Left renal cortex interstitium (tissue), 4 donors: ENCODE data around the gene MOV10L1. TPM values are rescaled to one million over a fixed set of nuclear protein-coding genes. Genes with fewer than 3 reads are reported as not detected.
"Not testable (repeated sequence)": the region's sequence is repeated elsewhere in the genome, so short reads cannot be mapped to it uniquely, and the experiment has no call there.

Source experiments
- DNase-seq, 4 donors: peaks; one replicate each; pipeline ENCODE4 v3.0.0-alpha.2; 2013; ENCODE audit warnings: low read depth in 4 of 4, low spot score in 2 of 4, missing footprints in 1 of 4
- polyA plus RNA-seq, 4 donors: library from polyadenylated mRNA; unstranded; fragments of 120-200 nt; gene quantifications; one replicate each; pipeline ENCODE4 v1.2.1, GENCODE V29; 2013; ENCODE audit not compliant: insufficient read length in 4 of 4

The MOV10L1 gene
- polyA plus RNA-seq, 4 donors = 0.37 to 1.2 (median 0.86) TPM

DNA sequence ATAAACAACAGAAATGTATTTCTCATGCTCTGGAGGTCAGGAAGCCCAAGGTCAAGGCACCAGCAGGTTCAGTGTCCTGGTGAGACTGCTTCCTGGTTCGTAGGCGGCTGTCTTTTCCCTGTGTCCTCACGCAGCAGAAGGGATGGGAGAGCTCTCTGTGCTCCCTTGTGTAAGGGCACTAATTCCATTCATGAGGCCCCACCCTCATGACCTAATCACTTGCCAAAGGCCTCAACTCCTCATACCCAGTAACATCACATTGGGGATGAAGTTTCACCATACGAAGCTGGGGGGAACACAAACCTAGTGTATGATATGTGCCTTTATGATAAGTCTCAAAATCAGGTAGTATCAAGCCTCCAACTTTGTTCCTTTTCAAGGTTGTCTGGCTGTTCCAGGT is 42.1 kb downstream of the MOV10L1 start:
- DNase-seq = no peak

DNA sequence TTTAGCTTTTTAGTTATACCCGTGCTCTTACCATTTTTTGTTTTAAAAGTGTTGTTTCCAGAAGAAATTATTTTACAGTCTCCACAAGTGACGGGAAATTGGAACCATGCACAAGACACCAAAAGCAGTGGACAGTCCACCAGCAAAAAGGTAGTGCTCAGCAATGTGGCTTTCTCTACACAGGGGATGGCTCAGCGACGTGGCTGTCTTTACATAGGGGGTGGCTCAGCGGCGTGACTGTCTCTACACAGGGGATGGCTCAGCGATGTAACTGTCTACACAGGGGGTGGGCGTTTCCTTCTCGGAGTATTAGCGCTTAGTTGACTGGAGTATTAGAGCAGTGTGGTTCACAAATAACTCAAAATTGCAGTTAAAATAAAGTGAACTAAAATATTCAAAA is 44.7 kb downstream of the MOV10L1 start:
- no peak for DNase-seq

GRCh38 chr22:50136581-50137015 is 46.8 kb downstream of the MOV10L1 start:
- DNase-seq = no peak

DNA sequence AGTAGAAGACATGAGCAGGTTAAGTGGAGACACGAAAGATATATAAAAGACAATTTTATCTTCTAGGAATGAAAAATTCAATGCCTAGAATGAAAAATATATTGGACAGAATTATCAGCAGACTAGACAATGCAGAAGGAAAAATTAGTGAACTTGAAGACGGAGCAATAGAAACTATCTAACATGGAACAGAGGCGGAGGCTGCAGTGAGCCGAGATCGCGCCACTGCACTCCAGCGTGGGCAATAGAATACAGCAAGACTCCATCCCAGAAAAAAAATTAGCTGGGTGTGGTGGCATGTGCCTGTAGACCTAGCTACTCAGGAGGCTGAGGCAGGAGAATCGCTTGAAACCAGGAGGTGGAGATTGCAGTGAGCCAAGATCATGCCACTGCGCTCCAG is 47.5 kb downstream of the MOV10L1 start:
- not testable (repeated sequence) for DNase-seq

GRCh38 chr22:50138041-50138440 is 48.2 kb downstream of the MOV10L1 start:
- DNase-seq = no peak

GRCh38 chr22:50138988-50139387 is 49.2 kb downstream of the MOV10L1 start:
- no peak for DNase-seq

DNA sequence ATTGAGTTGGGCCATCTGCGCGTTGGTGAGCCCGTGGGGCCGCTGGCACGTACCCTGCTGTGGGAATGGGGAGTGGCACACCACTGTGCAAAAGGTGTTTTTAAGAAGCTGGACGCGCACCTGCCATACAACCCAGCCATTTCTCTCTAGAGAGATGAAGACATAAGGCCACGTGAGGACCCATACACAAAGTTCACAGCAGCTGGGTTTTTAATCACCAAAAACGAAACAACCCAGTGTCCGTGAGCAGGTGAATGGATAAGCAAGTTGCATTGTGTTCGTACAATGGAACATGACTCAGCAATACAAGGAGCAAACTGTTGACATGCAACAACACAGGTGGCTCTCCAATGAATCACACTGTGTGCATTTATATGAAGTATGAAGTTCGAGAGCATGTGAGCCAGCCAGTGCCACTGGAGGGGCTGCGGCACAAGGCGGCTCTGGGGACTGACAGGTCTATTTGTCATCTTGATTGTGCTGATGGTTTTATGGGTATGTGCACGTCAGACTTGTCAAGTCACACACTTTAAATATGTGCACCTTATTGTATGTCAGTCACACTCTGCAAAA is 50.1 kb downstream of the MOV10L1 start:
- no peak for DNase-seq

DNA sequence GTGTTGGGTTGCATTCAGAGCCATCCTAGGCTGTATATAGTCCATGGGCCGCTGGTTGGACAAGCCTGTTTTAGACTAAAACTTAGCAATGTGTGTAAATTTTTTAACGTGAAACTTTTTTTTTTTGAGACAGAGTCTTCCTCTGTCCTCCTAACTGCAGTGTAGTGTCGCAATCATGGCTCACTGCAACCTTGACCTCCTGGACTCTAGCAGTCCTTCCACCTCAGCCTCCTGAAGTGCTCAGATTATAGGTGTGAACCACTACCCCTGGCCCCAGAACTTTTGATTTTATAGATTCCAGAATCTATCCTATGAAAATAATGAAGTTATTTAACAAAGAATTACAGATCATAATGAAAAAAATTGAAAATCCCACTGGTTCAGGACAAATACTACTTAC is 50.8 kb downstream of the MOV10L1 start:
- no peak for DNase-seq

DNA sequence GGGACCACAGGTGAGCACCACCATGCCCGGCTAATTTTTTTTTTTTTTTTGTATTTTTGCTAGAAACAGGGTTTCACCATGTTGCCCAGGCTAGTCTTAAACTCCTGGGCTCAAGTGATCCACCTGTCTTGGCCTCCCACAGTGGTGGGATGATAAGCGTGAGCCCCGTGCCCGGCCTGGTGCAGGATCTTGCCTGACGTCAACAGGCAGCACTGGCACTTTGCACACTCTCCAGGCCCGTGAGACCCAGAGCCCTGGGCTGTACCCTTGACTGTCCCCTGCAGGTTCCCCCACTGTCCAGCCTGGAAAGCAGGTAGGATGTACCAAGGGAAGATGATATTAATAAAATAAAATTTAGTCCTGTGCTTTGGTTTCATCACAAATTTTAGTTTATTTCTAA is 51.7 kb downstream of the MOV10L1 start:
- no peak for DNase-seq

DNA sequence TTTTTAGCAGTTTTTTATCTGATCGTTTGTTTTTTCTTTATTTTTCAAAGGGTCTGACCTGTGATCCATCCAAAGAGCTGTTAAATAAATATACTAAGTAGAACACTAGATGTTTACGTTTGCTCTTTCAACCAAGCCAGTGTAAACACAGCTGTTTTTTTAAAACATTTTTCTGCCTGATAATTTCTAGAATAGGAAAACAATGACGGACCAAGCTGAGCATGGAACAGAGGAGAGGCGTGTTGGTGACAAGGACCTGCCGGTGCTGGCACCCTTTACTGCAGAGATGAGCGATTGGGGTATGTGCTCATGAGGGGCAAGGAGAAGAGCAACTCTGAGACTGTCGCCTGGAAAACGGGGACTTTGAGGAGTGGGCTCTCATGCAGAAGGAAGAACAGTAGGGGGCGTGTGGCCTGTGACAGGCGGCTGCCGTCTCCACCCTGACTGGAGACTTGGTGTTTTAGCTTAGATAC is 52.1 kb downstream of the MOV10L1 start:
- DNase-seq = no peak

GRCh38 chr22:50143096-50143495 is 53.3 kb downstream of the MOV10L1 start:
- DNase-seq = no peak

DNA sequence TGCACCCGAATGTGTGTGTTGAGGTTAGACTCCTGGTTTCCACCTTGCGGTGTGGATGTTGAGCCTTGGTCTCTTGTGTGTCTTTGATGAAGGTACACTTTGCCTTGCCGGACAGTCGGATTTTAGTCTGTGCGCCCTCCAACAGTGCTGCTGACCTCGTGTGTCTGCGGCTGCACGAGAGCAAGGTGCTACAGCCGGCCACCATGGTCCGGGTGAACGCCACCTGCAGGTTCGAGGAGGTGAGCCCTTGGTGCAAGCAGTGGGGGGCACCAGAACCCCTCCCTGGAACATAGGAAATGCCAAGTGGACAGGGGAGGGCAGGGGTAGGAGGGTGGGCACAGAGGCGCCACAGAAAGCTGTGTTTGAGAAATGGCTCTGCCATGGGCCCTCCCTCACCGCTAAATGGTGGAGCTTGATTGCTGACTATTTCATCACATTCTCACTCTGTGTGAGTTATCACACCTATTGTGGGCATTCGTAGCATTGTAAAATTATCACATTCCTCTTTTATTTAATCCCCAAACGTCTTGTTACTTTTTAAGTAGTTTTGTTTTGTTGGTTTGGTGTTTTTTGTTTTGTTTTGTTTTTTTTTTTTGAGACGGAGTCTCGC is 54.3 kb downstream of the MOV10L1 start:
- no peak for DNase-seq

GRCh38 chr22:50145721-50146438 is 56.1 kb downstream of the MOV10L1 start:
- DNase-seq = no peak

DNA sequence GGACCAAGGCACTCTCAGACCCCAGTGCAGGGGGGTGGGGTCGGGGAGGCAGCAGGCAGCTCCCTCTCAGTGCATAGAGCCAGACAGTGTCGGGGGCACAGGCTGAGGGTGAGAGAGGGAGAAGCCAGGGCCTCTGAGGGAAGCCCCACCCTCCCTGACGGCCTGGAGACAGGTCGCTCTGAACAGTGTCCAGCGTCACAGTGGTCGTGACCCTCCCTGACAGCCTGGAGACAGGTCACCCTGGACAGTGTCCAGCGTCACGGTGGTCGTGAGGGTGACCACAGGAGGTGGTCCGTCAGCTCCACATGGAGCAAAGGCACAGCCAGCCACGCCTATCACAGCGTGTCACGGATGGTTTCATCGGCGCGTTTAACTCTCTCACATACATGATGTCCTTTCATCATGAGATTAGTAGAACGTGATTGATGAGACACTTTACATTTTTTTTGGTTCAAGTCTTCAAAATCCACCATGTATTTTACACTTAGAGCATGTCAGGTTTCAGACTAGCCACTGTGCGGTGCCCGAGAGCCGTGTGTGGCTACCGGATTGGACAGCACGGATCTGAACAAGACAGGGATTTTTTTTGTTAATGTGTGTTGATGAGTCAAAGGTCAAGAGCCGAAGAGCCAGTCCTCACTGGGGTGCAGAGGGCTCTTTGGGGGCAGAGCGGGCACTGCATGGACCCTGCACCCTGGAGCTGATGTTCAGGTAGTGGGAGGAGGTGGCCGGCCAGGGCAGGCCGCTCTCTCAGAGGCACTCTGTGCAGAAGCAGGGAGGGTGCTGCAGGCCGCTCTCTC is 56.8 kb downstream of the MOV10L1 start:
- DNase-seq = peak in 2 of 4 donors; percentile 30 to 61

DNA sequence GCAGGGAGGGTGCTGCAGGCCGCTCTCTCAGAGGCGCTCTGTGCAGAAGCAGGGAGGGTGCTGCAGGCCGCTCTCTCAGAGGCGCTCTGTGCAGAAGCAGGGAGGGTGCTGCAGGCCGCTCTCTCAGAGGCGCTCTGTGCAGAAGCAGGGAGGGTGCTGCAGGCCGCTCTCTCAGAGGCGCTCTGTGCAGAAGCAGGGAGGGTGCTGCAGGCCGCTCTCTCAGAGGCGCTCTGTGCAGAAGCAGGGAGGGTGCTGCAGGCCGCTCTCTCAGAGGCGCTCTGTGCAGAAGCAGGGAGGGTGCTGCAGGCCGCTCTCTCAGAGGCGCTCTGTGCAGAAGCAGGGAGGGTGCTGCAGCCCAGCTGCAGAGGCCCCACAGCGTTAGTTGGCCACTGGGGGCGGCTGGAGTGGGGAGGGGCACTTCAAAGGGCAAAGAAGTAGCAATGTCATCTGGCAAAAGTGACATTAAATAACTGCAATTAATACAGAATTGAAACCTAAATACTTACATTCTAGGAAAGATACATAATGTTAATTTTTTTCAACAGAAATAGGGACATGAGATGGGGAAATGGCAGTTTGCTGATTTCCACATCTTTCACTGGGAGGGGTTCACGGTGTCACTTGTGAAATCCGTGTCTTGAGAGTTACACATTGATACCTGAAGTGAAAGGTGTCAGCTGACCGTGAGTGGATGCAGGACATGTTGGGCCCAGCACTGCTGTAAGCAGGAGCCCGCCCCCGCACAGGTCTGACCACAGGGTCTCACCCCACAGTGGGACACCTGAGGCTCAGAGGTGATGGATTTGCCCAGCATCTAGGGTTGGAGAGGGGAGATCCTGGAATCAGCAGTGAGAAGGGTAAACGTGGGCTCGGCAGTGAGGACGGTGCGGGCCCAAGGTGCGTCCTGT is 57.7 kb downstream of the MOV10L1 start:
- not testable (repeated sequence) for DNase-seq

DNA sequence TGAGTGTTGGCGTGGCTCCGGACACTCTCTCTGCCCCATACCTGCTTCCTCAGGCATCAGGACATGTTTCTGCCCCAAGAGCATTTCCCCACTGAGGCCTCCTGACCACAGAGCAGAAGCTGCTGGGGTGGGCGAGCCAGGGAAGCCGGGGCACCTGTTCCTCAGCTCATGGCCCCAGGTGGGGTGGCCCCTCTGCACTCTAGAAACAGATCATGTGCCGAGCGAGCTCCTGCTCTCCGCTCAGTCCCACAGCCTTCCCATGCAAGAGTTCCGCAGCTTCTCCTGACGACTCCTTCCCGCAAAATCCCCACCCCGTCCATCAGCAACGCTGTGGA is 58.3 kb downstream of the MOV10L1 start:
- no peak for DNase-seq

DNA sequence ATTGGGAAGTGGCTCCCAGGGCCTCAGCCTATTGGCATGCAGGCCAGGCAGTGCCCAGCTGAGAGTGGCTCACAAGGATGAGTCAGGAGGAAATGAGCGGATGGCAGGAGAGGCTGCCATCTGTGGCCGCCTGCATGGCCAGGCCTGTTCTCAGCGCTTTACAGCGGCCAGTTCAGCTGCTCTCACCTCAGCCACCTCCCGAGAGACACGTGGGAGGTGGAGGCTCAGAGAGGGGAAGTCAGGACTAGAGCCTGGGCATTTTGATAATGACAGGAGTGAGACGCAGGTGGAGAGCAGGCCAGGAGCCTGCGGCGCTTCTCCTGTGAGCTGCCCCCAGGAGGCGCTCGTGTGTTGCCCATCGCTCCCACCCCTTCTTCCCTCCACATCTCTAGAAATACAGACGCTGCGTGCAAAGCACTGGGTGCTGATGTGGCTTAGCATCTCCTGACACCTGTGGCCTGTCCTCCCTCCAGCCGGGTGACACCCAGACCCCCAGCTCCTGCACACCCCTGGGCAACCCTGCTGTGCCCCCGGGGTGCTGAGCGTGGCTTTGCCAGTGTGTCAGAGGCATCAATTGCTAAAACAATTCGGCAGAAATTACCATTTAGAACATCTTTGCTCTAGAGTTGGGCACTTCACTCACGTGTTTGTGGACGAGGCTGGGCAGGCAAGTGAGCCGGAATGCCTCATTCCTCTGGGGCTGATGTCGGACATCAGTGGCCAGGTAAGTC is 59.4 kb downstream of the MOV10L1 start:
- DNase-seq = no peak

DNA sequence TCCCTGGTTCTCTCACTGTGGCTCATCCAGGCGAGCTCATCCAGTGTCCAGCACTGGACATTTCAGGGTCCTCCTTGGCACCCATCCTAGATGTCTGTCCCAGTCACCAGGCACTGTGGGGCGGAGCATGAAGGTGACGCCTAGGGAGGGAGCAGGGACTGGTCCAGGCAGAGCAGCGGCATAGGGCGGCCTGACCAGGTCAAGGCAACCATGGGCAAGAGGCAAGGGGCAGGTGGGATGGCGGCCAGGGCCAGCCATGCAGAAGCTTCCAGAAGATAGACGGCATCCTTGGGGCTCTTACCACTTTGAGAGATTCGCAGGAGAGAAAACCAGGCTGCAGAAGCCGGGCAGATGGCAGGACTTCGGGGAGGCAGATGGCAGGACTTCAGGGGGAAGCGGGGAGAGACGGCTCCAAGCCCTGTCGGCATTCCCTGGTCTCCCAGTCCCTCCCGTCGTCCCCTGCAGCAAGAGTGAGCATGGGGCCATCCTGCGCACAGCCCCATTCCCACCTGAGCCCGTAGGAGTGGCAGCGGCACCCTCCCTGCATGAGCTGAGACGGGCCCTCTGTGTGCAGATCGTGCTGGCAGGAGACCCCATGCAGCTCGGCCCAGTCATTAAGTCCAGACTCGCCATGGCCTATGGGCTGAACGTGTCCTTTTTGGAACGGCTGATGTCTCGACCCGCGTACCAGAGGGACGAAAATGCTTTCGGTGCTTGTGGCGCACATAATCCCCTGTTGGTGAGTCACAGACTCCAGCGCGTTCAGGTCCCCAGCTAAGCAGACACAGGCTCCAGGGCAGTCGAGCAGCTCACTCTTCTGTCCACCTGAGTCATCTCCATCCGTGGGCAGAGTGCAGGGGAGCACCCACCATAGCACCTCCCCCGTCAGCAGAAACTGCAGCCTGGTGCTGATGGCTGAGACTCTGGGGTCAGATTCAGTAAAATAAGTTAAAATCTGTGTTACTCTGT is 60.6 kb downstream of the MOV10L1 start:
- DNase-seq = no peak
